ENCODE data around the gene DNAJC5. TPM values are rescaled to one million over a fixed set of nuclear protein-coding genes. Genes with fewer than 3 reads are reported as not detected.

The DNAJC5 gene
- total RNA-seq, 4 donors from 2014 or later, result 58.7 to 89.5 (median 75.4) TPM

DNA sequence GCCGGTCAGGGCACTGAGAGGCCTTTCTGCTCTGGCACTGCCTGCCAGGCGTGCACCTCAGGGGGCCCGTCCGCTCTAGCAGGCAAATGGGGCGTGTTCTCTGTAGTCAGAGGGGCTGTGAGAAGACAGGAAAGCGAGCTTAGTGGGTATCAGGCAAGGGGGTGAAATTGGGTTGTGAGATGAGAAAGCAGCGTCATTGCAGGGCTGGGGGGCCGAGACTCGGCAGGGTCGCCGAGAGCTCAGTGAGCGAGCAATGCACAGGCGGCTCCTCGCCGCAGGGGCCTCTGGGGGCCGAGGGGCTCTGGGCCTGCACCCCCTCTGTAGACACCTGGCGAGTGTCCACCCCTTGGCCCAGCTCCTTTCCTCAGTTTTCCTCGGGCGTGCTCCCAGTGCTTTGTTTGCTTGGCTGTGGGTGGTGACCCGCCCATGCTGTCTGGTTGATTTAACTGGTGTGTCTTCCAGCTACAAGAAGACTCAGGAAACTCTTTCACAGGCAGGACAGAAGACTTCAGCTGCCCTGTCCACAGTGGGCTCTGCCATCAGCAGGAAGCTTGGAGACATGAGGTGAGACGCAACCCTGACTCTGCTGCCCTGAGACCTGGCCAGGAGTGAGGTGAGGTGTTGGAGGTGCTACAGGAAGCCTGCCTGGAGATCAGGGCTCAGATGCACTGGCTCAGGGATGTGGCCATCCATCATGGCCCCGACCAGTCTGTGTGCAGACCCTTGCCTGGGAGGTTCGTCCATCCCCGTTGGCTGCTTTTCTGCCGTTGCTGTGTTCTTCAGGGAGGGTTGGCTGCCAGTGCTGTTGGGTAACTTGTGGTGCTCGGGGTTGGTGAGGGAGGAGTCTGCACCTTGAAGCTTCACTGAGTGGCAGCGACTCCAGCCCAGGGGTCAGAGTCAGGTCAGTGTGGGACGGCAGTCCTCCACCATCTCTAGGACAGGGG, 12.4 kb upstream of the DNAJC5 start:
- Histone ChIP-seq H3K9me3 (no peaks in the 10 kb centered on the region), H3K27me3 (no peaks in the 10 kb centered on the region), H3K4me1 (peaks cover 7 to 39% (median 10%) of the 10 kb centered on the region in 3 donors), H3K4me3 (no peak overlapping the region), H3K27ac (no peak overlapping the region), H3K36me3 (peaks cover 16 to 94% (median 52%) of the 10 kb centered on the region in 3 donors)
- TF ChIP-seq POLR2A (IDR thresholded peaks at IDR 0.05), result no peak
- intact Hi-C loops (cut with DNase I), result no loop called here
- WGBS, 2 donors, result 86 to 90% methylated on average over 2 to 18 of the region's 28 CpGs
- DNase-seq, result no peak

GRCh38 chr20:63883201-63883593, 11.7 kb upstream of the DNAJC5 start:
- no peak for DNase-seq
- H3K4me1 ChIP-seq, result peaks cover 8 to 46% (median 10%) of the 10 kb centered on the region in 3 donors
- H3K9me3 ChIP-seq, result no peaks in the 10 kb centered on the region
- H3K4me3 ChIP-seq, result no peak overlapping the region
- H3K27me3 ChIP-seq, result no peaks in the 10 kb centered on the region
- intact Hi-C loops (cut with DNase I), result no loop called here
- peaks cover 16 to 94% (median 51%) of the 10 kb centered on the region in 3 donors for H3K36me3 ChIP-seq
- TF ChIP-seq, protein P1, sequence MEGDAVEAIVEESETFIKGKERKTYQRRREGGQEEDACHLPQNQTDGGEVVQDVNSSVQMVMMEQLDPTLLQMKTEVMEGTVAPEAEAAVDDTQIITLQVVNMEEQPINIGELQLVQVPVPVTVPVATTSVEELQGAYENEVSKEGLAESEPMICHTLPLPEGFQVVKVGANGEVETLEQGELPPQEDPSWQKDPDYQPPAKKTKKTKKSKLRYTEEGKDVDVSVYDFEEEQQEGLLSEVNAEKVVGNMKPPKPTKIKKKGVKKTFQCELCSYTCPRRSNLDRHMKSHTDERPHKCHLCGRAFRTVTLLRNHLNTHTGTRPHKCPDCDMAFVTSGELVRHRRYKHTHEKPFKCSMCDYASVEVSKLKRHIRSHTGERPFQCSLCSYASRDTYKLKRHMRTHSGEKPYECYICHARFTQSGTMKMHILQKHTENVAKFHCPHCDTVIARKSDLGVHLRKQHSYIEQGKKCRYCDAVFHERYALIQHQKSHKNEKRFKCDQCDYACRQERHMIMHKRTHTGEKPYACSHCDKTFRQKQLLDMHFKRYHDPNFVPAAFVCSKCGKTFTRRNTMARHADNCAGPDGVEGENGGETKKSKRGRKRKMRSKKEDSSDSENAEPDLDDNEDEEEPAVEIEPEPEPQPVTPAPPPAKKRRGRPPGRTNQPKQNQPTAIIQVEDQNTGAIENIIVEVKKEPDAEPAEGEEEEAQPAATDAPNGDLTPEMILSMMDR (IDR thresholded peaks at IDR 0.05), result no peak
- TF ChIP-seq POLR2A (IDR thresholded peaks at IDR 0.05), result no peak
- WGBS, 2 donors, result 92 to 100% methylated on average over 1 to 2 of the region's 6 CpGs
- H3K27ac ChIP-seq, result no peak overlapping the region

DNA sequence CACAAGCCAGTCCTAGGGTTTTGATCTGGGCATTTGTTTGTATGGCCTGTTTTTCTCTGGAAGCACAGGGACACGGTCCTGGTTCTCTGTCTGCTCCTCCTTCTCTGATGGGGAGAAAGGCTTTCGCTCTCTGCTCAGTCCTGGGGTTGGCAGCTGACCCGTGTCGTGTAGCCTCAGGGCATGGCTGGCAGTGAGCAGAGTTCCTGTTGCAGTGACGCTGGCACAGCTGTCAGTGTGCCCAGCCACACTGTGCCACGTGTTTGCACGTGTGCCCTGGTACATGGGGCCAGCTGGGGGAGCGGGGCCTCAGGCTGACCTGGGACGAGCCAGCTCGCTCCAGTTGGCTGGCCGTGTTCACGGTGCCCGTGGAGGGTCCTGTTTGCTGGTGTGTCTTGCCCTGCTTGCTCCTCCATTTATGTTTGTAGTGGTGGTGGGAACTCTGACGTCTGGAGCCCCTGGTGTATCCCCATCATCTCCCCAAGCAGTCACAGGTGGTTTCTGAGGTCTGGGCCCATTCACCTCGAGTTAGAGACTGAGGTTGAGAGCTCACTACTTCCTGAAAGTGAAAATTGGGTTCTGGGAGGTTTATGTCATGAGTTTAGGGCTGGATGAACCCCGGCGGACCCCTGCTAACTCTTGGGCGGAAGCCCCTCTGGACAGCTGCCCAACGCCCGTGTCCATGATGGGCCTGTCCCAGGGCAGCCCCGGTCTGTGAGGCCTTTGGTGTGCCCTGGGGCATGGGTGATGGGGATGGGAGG, 10.2 kb upstream of the DNAJC5 start:
- no peak for TF ChIP-seq POLR2A (IDR thresholded peaks at IDR 0.05)
- TF ChIP-seq, protein P1 (IDR thresholded peaks at IDR 0.05), result no peak
- WGBS, 2 donors, result 59 to 79% methylated on average over 6 to 15 of the region's 21 CpGs
- H3K36me3 ChIP-seq, result peaks cover 16 to 94% (median 39%) of the 10 kb centered on the region in 3 donors
- H3K4me3 ChIP-seq, result no peak overlapping the region
- H3K4me1 ChIP-seq, result peaks cover 10 to 61% (median 15%) of the 10 kb centered on the region in 3 donors
- H3K27ac ChIP-seq, result peak overlapping the region in 2 of 4 donors; percentile 53 to 71
- H3K27me3 ChIP-seq, result no peaks in the 10 kb centered on the region
- intact Hi-C loops (cut with DNase I), result no loop called here
- no peak for DNase-seq
- no peaks in the 10 kb centered on the region for H3K9me3 ChIP-seq

- 52% methylated on average over 10 of the region's 27 CpGs; no CpG with 5 or more reads in 1 of the 2 donors for WGBS, 2 donors
- no peaks in the 10 kb centered on the region for H3K9me3 ChIP-seq
- H3K27ac ChIP-seq, result peak overlapping the region; percentile 44 to 71 (median 60)
- no peak for TF ChIP-seq POLR2A (IDR thresholded peaks at IDR 0.05)
- TF ChIP-seq, protein P1 (IDR thresholded peaks at IDR 0.05), result no peak
- no peaks in the 10 kb centered on the region for H3K27me3 ChIP-seq
- intact Hi-C loops (cut with DNase I), result no loop called here
- no peak for DNase-seq
- H3K4me1 ChIP-seq, result peaks cover 15 to 69% (median 17%) of the 10 kb centered on the region in 3 donors
- peak overlapping the region in 1 of 4 donors; percentile 2 for H3K4me3 ChIP-seq
- peaks cover 16 to 99% (median 39%) of the 10 kb centered on the region in 3 donors for H3K36me3 ChIP-seq
Measured at GRCh38 chr20:63885264-63886053, 9.5 kb upstream of the DNAJC5 start.

- intact Hi-C loops (cut with DNase I), result no loop called here
- Histone ChIP-seq H3K36me3 (peaks cover 22 to 99% (median 33%) of the 10 kb centered on the region in 3 donors), H3K9me3 (no peaks in the 10 kb centered on the region), H3K4me3 (peak overlapping the region in 1 of 4 donors; percentile 2), H3K4me1 (peaks cover 20 to 75% (median 23%) of the 10 kb centered on the region in 3 donors), H3K27me3 (no peaks in the 10 kb centered on the region), H3K27ac (peak overlapping the region; percentile 44 to 71 (median 60))
- WGBS, 2 donors, result 90 to 93% methylated on average over 3 to 10 of the region's 14 CpGs
- no peak for TF ChIP-seq POLR2A (IDR thresholded peaks at IDR 0.05)
- no peak for DNase-seq
Measured at GRCh38 chr20:63886054-63886419, 8.9 kb upstream of the DNAJC5 start.
